GM21576 (cell line): Measurements from ENCODE around the gene MYO6.
"Not testable (repeated sequence)": the region's sequence is repeated elsewhere in the genome, so short reads cannot be mapped to it uniquely, and the experiment has no call there.

Experiments
- ATAC-seq: cut with Tn5 transposase; IDR thresholded peaks from one replicate; pipeline ENCODE4 v1.9.1; 2021; ENCODE audit warnings: mild to moderate bottlenecking, moderate library complexity; ENCODE audit not compliant: unreplicated experiment

Gene MYO6

GRCh38 chr6:75748743-75749538 is at the start of gene MYO6:
MYO6 (plus strand) TSS chr6:75749239; CDS start chr6:75817548, 68,309 bp downstream.
- peak; percentile 80 for ATAC-seq

- not testable (repeated sequence) for ATAC-seq
These were observed 40.7 kb upstream of the MYO6 start for GRCh38 chr6:75708334-75708733.

- ATAC-seq, result no peak
These were observed 37.9 kb upstream of the MYO6 start for GRCh38 chr6:75711173-75711572.

GRCh38 chr6:75719133-75719532 is 29.9 kb upstream of the MYO6 start:
- no peak for ATAC-seq

- no peak for ATAC-seq
These were observed 25.7 kb upstream of the MYO6 start for GRCh38 chr6:75723382-75723781.

- ATAC-seq, result no peak
These were observed 21.8 kb upstream of the MYO6 start for GRCh38 chr6:75727206-75727605.

GRCh38 chr6:75731029-75731428 is 18.0 kb upstream of the MYO6 start:
- not testable (repeated sequence) for ATAC-seq

- ATAC-seq, result peak; percentile 88
These were observed 13.4 kb upstream of the MYO6 start for GRCh38 chr6:75735491-75736186.

- no peak for ATAC-seq
These were observed 5.1 kb upstream of the MYO6 start for GRCh38 chr6:75743971-75744370.

- ATAC-seq, result no peak
These were observed 3.6 kb upstream of the MYO6 start for GRCh38 chr6:75745404-75745803.

- no peak for ATAC-seq
These were observed 2.8 kb upstream of the MYO6 start for GRCh38 chr6:75746221-75746620.

GRCh38 chr6:75747152-75747992 is 1.7 kb upstream of the MYO6 start:
- no peak for ATAC-seq

- peak; percentile 2 for ATAC-seq
These were observed 866 bp upstream of the MYO6 start for GRCh38 chr6:75748003-75748742.

- no peak for ATAC-seq
These were observed 2.4 kb downstream of the MYO6 start for GRCh38 chr6:75751443-75751842.

GRCh38 chr6:75752365-75752764 is 3.3 kb downstream of the MYO6 start:
- ATAC-seq, result no peak

GRCh38 chr6:75755704-75756103 is 6.7 kb downstream of the MYO6 start:
- ATAC-seq, result no peak

GRCh38 chr6:75757295-75757694 is 8.3 kb downstream of the MYO6 start:
- no peak for ATAC-seq

- no peak for ATAC-seq
These were observed 9.0 kb downstream of the MYO6 start for GRCh38 chr6:75758061-75758460.

- ATAC-seq, result no peak
These were observed 10.2 kb downstream of the MYO6 start for GRCh38 chr6:75759207-75759606.

GRCh38 chr6:75760320-75760719 is 11.3 kb downstream of the MYO6 start:
- no peak for ATAC-seq

GRCh38 chr6:75761489-75761888 is 12.4 kb downstream of the MYO6 start:
- ATAC-seq, result no peak
